ENCODE measurements around the gene MTERF4. TPM values are rescaled to one million over a fixed set of nuclear protein-coding genes. Genes with fewer than 3 reads are reported as not detected.

The MTERF4 gene
- total and polyA plus RNA-seq, 2 of the 13 experiments (the other 11 are each of a cell fraction or from before 2014, with no cell fraction given), result 50.5 to 59.8 TPM

GRCh38 chr2:241067501-241068135 is 34.5 kb downstream of the MTERF4 start:
- Histone ChIP-seq H2AFZ (ENCODE audit: low read length) (no peak overlapping the region), H3K4me2 (ENCODE audit: low read depth, low read length) (no peak overlapping the region), H3K9ac (ENCODE audit: insufficient read depth, low read depth, low read length) (no peak overlapping the region), H4K20me1 (ENCODE audit: insufficient read depth, low read length) (no peaks in the 10 kb centered on the region; the same call in 1 of the 2 replicates), H3K79me2 (ENCODE audit: insufficient read depth, low read length) (no peaks in the 10 kb centered on the region), H3K4me1 (ENCODE audit: insufficient read depth, low read length) (0 out of 2 replicates have a peak, but pooled peaks cover 9% of the 10 kb centered on the region), H3K36me3 (replicated peaks in 1 of 2; ENCODE audit: control insufficient read depth in 1 of 2, insufficient read depth in 2 of 2, low read length in 2 of 2) (no peaks in the 10 kb centered on the region), H3K4me3 (replicated peaks in 1 of 3; ENCODE audit: insufficient read depth in 1 of 3, low read depth in 2 of 3, low read length in 3 of 3) (no peak overlapping the region), H3K27ac (ENCODE audit: extremely low read length, insufficient read depth, low read length) (no peak overlapping the region), H3K9me3 (ENCODE audit: low read length) (no peaks in the 10 kb centered on the region), H3K27me3 (ENCODE audit: control insufficient read depth in 1 of 2, insufficient read depth in 2 of 2, low read length in 2 of 2) (peaks cover 24 to 63% of the 10 kb centered on the region in 2 experiments)
- no TSS peak for BruUV-seq (replicated peaks)
- CTCF ChIA-PET (ENCODE audit: low intra/inter-chr PET ratio, low total read pairs), result no interaction called here
- intact Hi-C loops (cut with micrococcal nuclease; ENCODE audit: unreplicated experiment), result no loop called here
- in situ Hi-C loops (cut with HindIII; ENCODE audit: extremely low pct_ligation_motif_present, low pct_unique_long_range_greater_than_20kb), result no loop called here
- FAIRE-seq (no peak), ATAC-seq (no peak), DNase-seq (ENCODE audit: low spot score) (no peak)
- 60% methylated on average over 20 of the region's 21 CpGs for WGBS (ENCODE audit: low lambda C conversion rate)
- POLR2A ChIA-PET, result no interaction called here
- no peak for TF ChIP-seq HNRNPH1 (optimal IDR thresholded peaks at IDR 0.05; ENCODE audit: low read depth, low read length)
- TF ChIP-seq RNF2 (conservative IDR thresholded peaks at IDR 0.05; ENCODE audit: low read depth), result no peak
- no peak for TF ChIP-seq LCORL (IDR thresholded peaks at IDR 0.05)
- TF ChIP-seq LCORL (CRISPR knock-in tag; IDR thresholded peaks at IDR 0.05), result no peak
- TF ChIP-seq TERF1 (CRISPR knock-in tag; IDR thresholded peaks at IDR 0.05), result no peak
- TF ChIP-seq FLYWCH1 (CRISPR knock-in tag; IDR thresholded peaks at IDR 0.05), result no peak
- no peak for TF ChIP-seq ZHX2 (IDR thresholded peaks at IDR 0.05; ENCODE audit: low read depth)
- TF ChIP-seq ZHX2 (CRISPR knock-in tag; IDR thresholded peaks at IDR 0.05; ENCODE audit: borderline replicate concordance), result no peak
- TF ChIP-seq GRHL1 (CRISPR knock-in tag; conservative IDR thresholded peaks at IDR 0.05), result no peak
- TF ChIP-seq ZMYM4 (CRISPR knock-in tag; IDR thresholded peaks at IDR 0.05), result no peak
- TF ChIP-seq REL (CRISPR knock-in tag; conservative IDR thresholded peaks at IDR 0.05), result no peak
- TF ChIP-seq ZNF33B (CRISPR knock-in tag; IDR thresholded peaks at IDR 0.05), result no peak
- no peak for TF ChIP-seq ZNF562 (CRISPR knock-in tag; IDR thresholded peaks at IDR 0.05; ENCODE audit: borderline replicate concordance)
- no peak for TF ChIP-seq TOE1 (CRISPR knock-in tag; IDR thresholded peaks at IDR 0.05)
- TF ChIP-seq SNAPC5 (CRISPR knock-in tag; IDR thresholded peaks at IDR 0.05; ENCODE audit: borderline replicate concordance), result no peak
